SK-N-SH treated with all-trans-retinoic acid at 6 μM for 48 hours (cell line): ENCODE data around the gene SRPRB.

Experiments
- SNAI2 ChIP-seq: fragments of 250-450 bp; sonication (Bioruptor Pico); IDR thresholded peaks from 2 replicates; pipeline ENCODE4 v1.5.0; 2020; ENCODE audit warnings: mild to moderate bottlenecking, moderate library complexity
- ZFP3 ChIP-seq: fragments of 250-450 bp; sonication (Bioruptor Pico); IDR thresholded peaks from 2 replicates; pipeline ENCODE4 v1.5.0; 2020; ENCODE audit warnings: mild to moderate bottlenecking, moderate library complexity
- ZNF565 ChIP-seq: fragments of 450-650 bp; formaldehyde crosslinking; conservative IDR thresholded peaks from 2 replicates; pipeline ENCODE4 v1.5.0; 2020; ENCODE audit warnings: low read depth, mild to moderate bottlenecking, moderate library complexity
- ZNF70 ChIP-seq: fragments of 450-650 bp; formaldehyde crosslinking; IDR thresholded peaks from 2 replicates; pipeline ENCODE4 v1.5.0; 2020; ENCODE audit warnings: mild to moderate bottlenecking, moderate library complexity
- ZNF8 ChIP-seq: fragments of 450-650 bp; formaldehyde crosslinking; IDR thresholded peaks from 2 replicates; pipeline ENCODE4 v1.5.0; 2020; ENCODE audit warnings: mild to moderate bottlenecking, moderate library complexity
- TF ChIP-seq, protein P1 (sequence below): fragments of 250-450 bp; sonication (Bioruptor Pico); IDR thresholded peaks from 2 replicates; pipeline ENCODE4 v1.8.0; 2020; ENCODE audit warnings: mild to moderate bottlenecking, moderate library complexity, borderline replicate concordance
- TF ChIP-seq, protein P2 (sequence below): fragments of 250-450 bp; sonication (Bioruptor Pico); IDR thresholded peaks from 2 replicates; pipeline ENCODE4 v1.5.1; 2021; ENCODE audit warnings: mild to moderate bottlenecking, moderate library complexity

DNA sequence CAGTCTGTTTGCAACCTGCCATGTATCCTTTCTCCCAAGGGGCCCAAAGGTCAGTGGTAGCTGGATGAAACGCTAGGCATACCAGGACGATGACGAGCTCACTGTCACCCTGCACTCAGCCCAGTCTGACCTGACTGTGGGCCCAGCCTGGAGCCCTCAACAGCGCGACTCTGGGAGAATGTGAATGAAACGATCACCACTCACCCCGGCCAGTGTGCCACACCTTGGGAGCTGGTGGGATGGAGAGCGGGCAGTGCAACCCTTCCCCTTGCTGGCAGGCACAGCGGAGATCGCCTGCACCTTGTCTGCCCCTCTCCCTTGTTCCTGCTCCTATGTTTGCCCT is 27.2 kb downstream of the SRPRB start:
- TF ChIP-seq ZNF8 (CRISPR knock-in tag) = no peak
- TF ChIP-seq ZNF565 (CRISPR knock-in tag) = no peak
- no peak for TF ChIP-seq SNAI2 (CRISPR knock-in tag)
- TF ChIP-seq ZFP3 (CRISPR knock-in tag) = no peak
- TF ChIP-seq, protein P1, sequence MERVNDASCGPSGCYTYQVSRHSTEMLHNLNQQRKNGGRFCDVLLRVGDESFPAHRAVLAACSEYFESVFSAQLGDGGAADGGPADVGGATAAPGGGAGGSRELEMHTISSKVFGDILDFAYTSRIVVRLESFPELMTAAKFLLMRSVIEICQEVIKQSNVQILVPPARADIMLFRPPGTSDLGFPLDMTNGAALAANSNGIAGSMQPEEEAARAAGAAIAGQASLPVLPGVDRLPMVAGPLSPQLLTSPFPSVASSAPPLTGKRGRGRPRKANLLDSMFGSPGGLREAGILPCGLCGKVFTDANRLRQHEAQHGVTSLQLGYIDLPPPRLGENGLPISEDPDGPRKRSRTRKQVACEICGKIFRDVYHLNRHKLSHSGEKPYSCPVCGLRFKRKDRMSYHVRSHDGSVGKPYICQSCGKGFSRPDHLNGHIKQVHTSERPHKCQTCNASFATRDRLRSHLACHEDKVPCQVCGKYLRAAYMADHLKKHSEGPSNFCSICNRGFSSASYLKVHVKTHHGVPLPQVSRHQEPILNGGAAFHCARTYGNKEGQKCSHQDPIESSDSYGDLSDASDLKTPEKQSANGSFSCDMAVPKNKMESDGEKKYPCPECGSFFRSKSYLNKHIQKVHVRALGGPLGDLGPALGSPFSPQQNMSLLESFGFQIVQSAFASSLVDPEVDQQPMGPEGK = no peak
- TF ChIP-seq ZNF70 (CRISPR knock-in tag) = no peak
- TF ChIP-seq, protein P2, sequence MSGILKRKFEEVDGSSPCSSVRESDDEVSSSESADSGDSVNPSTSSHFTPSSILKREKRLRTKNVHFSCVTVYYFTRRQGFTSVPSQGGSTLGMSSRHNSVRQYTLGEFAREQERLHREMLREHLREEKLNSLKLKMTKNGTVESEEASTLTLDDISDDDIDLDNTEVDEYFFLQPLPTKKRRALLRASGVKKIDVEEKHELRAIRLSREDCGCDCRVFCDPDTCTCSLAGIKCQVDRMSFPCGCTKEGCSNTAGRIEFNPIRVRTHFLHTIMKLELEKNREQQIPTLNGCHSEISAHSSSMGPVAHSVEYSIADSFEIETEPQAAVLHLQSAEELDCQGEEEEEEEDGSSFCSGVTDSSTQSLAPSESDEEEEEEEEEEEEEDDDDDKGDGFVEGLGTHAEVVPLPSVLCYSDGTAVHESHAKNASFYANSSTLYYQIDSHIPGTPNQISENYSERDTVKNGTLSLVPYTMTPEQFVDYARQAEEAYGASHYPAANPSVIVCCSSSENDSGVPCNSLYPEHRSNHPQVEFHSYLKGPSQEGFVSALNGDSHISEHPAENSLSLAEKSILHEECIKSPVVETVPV (CRISPR knock-in tag) = no peak
